WTC11 (cell line): ENCODE measurements around the gene KAT8.
A peak's percentile ranks its signal among the peaks of the same experiment; 100 is the strongest.

Experiments used
- CTCF ChIP-seq: fragments of 200-600 bp; IDR thresholded peaks from 2 replicates; pipeline ENCODE4 v1.8.0; 2022; ENCODE audit warnings: antibody characterized with exemption
- SMAD3 ChIP-seq: sonication (generic); formaldehyde crosslinking; IDR thresholded peaks from 2 replicates; pipeline ENCODE4 v1.8.0; 2022; ENCODE audit warnings: missing genetic modification reagents, mild to moderate bottlenecking, borderline replicate concordance

GRCh38 chr16:31143011-31143693 is 25.7 kb downstream of the KAT8 start:
- TF ChIP-seq SMAD3 (CRISPR knock-in tag) (0 out of 2 replicates have a peak, but pooled peaks have one; percentile 37), CTCF (no peak)
